Gastroesophageal sphincter (tissue), 3 donors: ENCODE measurements around the gene THEMIS.

ENCODE experiments used
- CTCF ChIP-seq, 4 experiments: fragments of 200-600 bp in 2 of 4; fragments of 450-650 bp in 2 of 4; sonication (generic) in 1 of 4; IDR thresholded peaks; one replicate each; pipeline ENCODE4 v1.5.1; 2017 to 2019; ENCODE audit warnings: antibody characterized with exemption in 4 of 4, mild to moderate bottlenecking in 2 of 4, moderate library complexity in 2 of 4
- EP300 ChIP-seq: sonication (generic); formaldehyde crosslinking; IDR thresholded peaks from one replicate; pipeline ENCODE4 v1.6.1; 2017; ENCODE audit warnings: antibody characterized with exemption, mild to moderate bottlenecking
- POLR2A ChIP-seq, 2 donors: fragments of 450-650 bp; IDR thresholded peaks; one replicate each; pipeline ENCODE4 v1.6.1; 2017; ENCODE audit warnings: antibody characterized with exemption in 2 of 2, mild to moderate bottlenecking in 2 of 2, moderate library complexity in 1 of 2
- POLR2AphosphoS5 ChIP-seq: sonication (generic); formaldehyde crosslinking; IDR thresholded peaks from one replicate; pipeline ENCODE4 v1.6.1; 2017; ENCODE audit warnings: antibody characterized with exemption

GRCh38 chr6:127796713-127797112, 104.1 kb downstream of the THEMIS start:
- TF ChIP-seq CTCF (IDR thresholded peaks at IDR 0.05) (no peak), POLR2A (IDR thresholded peaks at IDR 0.05) (no peak), POLR2AphosphoS5 (no peak), EP300 (no peak)
